SK-N-SH treated with all-trans-retinoic acid at 6 μM for 48 hours (cell line): Measurements from ENCODE around the gene COBL.

Source experiments
- ATAC-seq: fragments of 200-7000 bp; cut with Tn5 transposase; 3 replicates; pipeline ENCODE4 v1.9.1; 2020; ENCODE audit warnings: mild to moderate bottlenecking, moderate library complexity
- ARNTL ChIP-seq: fragments of 450-650 bp; formaldehyde crosslinking; IDR thresholded peaks from 2 replicates; pipeline ENCODE4 v1.5.0; 2020; ENCODE audit warnings: low read depth, mild to moderate bottlenecking, moderate library complexity, borderline replicate concordance
- BACH2 ChIP-seq: fragments of 250-450 bp; sonication (Bioruptor Pico); IDR thresholded peaks from 2 replicates; pipeline ENCODE4 v1.9.0; 2021; ENCODE audit warnings: mild to moderate bottlenecking, borderline replicate concordance
- CSDC2 ChIP-seq: fragments of 250-450 bp; sonication (Bioruptor Pico); IDR thresholded peaks from 2 replicates; pipeline ENCODE4 v1.5.0; 2020; ENCODE audit warnings: mild to moderate bottlenecking, moderate library complexity
- ESRRG ChIP-seq: fragments of 250-450 bp; sonication (Bioruptor Pico); IDR thresholded peaks from 2 replicates; pipeline ENCODE4 v1.6.1; 2021; ENCODE audit warnings: mild to moderate bottlenecking
- GLIS3 ChIP-seq: fragments of 250-450 bp; sonication (Bioruptor Pico); IDR thresholded peaks from 2 replicates; pipeline ENCODE4 v1.5.0; 2020; ENCODE audit warnings: mild to moderate bottlenecking, moderate library complexity
- ISL1 ChIP-seq: fragments of 250-450 bp; sonication (Bioruptor Pico); IDR thresholded peaks from 2 replicates; pipeline ENCODE4 v2.1.2; 2022; ENCODE audit warnings: mild to moderate bottlenecking, moderate library complexity
- OSR1 ChIP-seq: fragments of 250-450 bp; sonication (Bioruptor Pico); IDR thresholded peaks from 2 replicates; pipeline ENCODE4 v1.8.0; 2022; ENCODE audit warnings: moderate library complexity, mild to moderate bottlenecking, inconsistent platforms
- POU6F1 ChIP-seq: fragments of 250-450 bp; sonication (Bioruptor Pico); IDR thresholded peaks from 2 replicates; pipeline ENCODE4 v1.8.0; 2021; ENCODE audit warnings: low read depth, mild to moderate bottlenecking, moderate library complexity, borderline replicate concordance
- PPARA ChIP-seq: fragments of 250-450 bp; sonication (Bioruptor Pico); IDR thresholded peaks from 2 replicates; pipeline ENCODE4 v1.5.0; 2020; ENCODE audit warnings: mild to moderate bottlenecking, borderline replicate concordance
- RARB ChIP-seq: fragments of 250-450 bp; sonication (Bioruptor Pico); IDR thresholded peaks from 2 replicates; pipeline ENCODE4 v1.8.0; 2021; ENCODE audit warnings: mild to moderate bottlenecking, moderate library complexity
- SNAI2 ChIP-seq: fragments of 250-450 bp; sonication (Bioruptor Pico); IDR thresholded peaks from 2 replicates; pipeline ENCODE4 v1.5.0; 2020; ENCODE audit warnings: mild to moderate bottlenecking, moderate library complexity
- TSHZ2 ChIP-seq: fragments of 250-450 bp; sonication (Bioruptor Pico); IDR thresholded peaks from 2 replicates; pipeline ENCODE4 v1.5.0; 2020; ENCODE audit warnings: mild to moderate bottlenecking, moderate library complexity
- ZC3H10 ChIP-seq: fragments of 250-450 bp; sonication (Bioruptor Pico); IDR thresholded peaks from 2 replicates; pipeline ENCODE4 v1.5.1; 2021; ENCODE audit warnings: mild to moderate bottlenecking, moderate library complexity
- ZFP3 ChIP-seq: fragments of 250-450 bp; sonication (Bioruptor Pico); IDR thresholded peaks from 2 replicates; pipeline ENCODE4 v1.5.0; 2020; ENCODE audit warnings: mild to moderate bottlenecking, moderate library complexity
- ZFP30 ChIP-seq: fragments of 450-650 bp; formaldehyde crosslinking; IDR thresholded peaks from 2 replicates; pipeline ENCODE4 v1.5.0; 2022; ENCODE audit warnings: mild to moderate bottlenecking, moderate library complexity
- ZNF565 ChIP-seq: fragments of 450-650 bp; formaldehyde crosslinking; conservative IDR thresholded peaks from 2 replicates; pipeline ENCODE4 v1.5.0; 2020; ENCODE audit warnings: low read depth, mild to moderate bottlenecking, moderate library complexity
- ZNF70 ChIP-seq: fragments of 450-650 bp; formaldehyde crosslinking; IDR thresholded peaks from 2 replicates; pipeline ENCODE4 v1.5.0; 2020; ENCODE audit warnings: mild to moderate bottlenecking, moderate library complexity
- ZNF8 ChIP-seq: fragments of 450-650 bp; formaldehyde crosslinking; IDR thresholded peaks from 2 replicates; pipeline ENCODE4 v1.5.0; 2020; ENCODE audit warnings: mild to moderate bottlenecking, moderate library complexity
- TF ChIP-seq, protein P1 (sequence below): fragments of 250-450 bp; sonication (Bioruptor Pico); IDR thresholded peaks from 2 replicates; pipeline ENCODE4 v1.5.1; 2020; ENCODE audit warnings: low read depth, mild to moderate bottlenecking, moderate library complexity
- TF ChIP-seq, protein P2 (sequence below): fragments of 250-450 bp; sonication (Bioruptor Pico); IDR thresholded peaks from 2 replicates; pipeline ENCODE4 v1.8.0; 2020; ENCODE audit warnings: mild to moderate bottlenecking, moderate library complexity, borderline replicate concordance

The COBL gene

GRCh38 chr7:51067757-51068156, 248.9 kb downstream of the COBL start:
- ATAC-seq = peak; percentile 89

GRCh38 chr7:51067258-51067657, 249.4 kb downstream of the COBL start:
- no peak for TF ChIP-seq BACH2 (CRISPR knock-in tag)
- no peak for TF ChIP-seq TSHZ2 (CRISPR knock-in tag)
- TF ChIP-seq POU6F1 = no peak
- TF ChIP-seq CSDC2 (CRISPR knock-in tag) = no peak
- no peak for TF ChIP-seq ZNF565 (CRISPR knock-in tag)
- TF ChIP-seq OSR1 (CRISPR knock-in tag) = no peak
- TF ChIP-seq ARNTL (CRISPR knock-in tag) = no peak
- TF ChIP-seq PPARA (CRISPR knock-in tag) = no peak
- TF ChIP-seq, protein P1, sequence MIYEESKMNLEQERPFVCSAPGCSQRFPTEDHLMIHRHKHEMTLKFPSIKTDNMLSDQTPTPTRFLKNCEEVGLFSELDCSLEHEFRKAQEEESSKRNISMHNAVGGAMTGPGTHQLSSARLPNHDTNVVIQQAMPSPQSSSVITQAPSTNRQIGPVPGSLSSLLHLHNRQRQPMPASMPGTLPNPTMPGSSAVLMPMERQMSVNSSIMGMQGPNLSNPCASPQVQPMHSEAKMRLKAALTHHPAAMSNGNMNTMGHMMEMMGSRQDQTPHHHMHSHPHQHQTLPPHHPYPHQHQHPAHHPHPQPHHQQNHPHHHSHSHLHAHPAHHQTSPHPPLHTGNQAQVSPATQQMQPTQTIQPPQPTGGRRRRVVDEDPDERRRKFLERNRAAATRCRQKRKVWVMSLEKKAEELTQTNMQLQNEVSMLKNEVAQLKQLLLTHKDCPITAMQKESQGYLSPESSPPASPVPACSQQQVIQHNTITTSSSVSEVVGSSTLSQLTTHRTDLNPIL = no peak
- TF ChIP-seq GLIS3 = no peak
- no peak for TF ChIP-seq ZNF8 (CRISPR knock-in tag)
- TF ChIP-seq, all 23 proteins: peak for 0
- ATAC-seq = peak; percentile 42; the same call in 2 of the 3 replicates

More at GRCh38 chr7:51067757-51068156, 248.9 kb downstream of the COBL start:
- no peak for TF ChIP-seq GLIS3
- no peak for TF ChIP-seq ZNF70 (CRISPR knock-in tag)
- no peak for TF ChIP-seq RARB (CRISPR knock-in tag)
- TF ChIP-seq ARNTL (CRISPR knock-in tag) = no peak
- TF ChIP-seq, protein P1 = no peak
- TF ChIP-seq SNAI2 (CRISPR knock-in tag) = no peak
- no peak for TF ChIP-seq ZFP3 (CRISPR knock-in tag)

- no peak for ATAC-seq
- TF ChIP-seq, protein P1 = no peak
- TF ChIP-seq, all 23 proteins: peak for 0
Observed at GRCh38 chr7:51066405-51066882, 250.2 kb downstream of the COBL start.

- no peak for TF ChIP-seq ARNTL (CRISPR knock-in tag)
- no peak for TF ChIP-seq ZC3H10
- no peak for TF ChIP-seq PPARA (CRISPR knock-in tag)
- TF ChIP-seq, protein P2, sequence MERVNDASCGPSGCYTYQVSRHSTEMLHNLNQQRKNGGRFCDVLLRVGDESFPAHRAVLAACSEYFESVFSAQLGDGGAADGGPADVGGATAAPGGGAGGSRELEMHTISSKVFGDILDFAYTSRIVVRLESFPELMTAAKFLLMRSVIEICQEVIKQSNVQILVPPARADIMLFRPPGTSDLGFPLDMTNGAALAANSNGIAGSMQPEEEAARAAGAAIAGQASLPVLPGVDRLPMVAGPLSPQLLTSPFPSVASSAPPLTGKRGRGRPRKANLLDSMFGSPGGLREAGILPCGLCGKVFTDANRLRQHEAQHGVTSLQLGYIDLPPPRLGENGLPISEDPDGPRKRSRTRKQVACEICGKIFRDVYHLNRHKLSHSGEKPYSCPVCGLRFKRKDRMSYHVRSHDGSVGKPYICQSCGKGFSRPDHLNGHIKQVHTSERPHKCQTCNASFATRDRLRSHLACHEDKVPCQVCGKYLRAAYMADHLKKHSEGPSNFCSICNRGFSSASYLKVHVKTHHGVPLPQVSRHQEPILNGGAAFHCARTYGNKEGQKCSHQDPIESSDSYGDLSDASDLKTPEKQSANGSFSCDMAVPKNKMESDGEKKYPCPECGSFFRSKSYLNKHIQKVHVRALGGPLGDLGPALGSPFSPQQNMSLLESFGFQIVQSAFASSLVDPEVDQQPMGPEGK (CRISPR knock-in tag) = no peak
- no peak for TF ChIP-seq TSHZ2 (CRISPR knock-in tag)
- no peak for TF ChIP-seq GLIS3
- TF ChIP-seq ESRRG (CRISPR knock-in tag) = no peak
- no peak for TF ChIP-seq ZNF8 (CRISPR knock-in tag)
- no peak for TF ChIP-seq ISL1 (CRISPR knock-in tag)
- TF ChIP-seq ZFP30 (CRISPR knock-in tag) = no peak
- no peak for TF ChIP-seq ZNF565 (CRISPR knock-in tag)
- TF ChIP-seq BACH2 (CRISPR knock-in tag) = no peak
- TF ChIP-seq RARB (CRISPR knock-in tag) = no peak
- ATAC-seq = no peak
Observed at GRCh38 chr7:51065766-51066165, 250.8 kb downstream of the COBL start.
